ENCODE measurements around the gene TPCN1. TPM values are rescaled to one million over a fixed set of nuclear protein-coding genes. Genes with fewer than 3 reads are reported as not detected.

The TPCN1 gene
- total and polyA plus RNA-seq, 2 experiments from 2014 or later = 14.4 to 16.2 TPM

DNA sequence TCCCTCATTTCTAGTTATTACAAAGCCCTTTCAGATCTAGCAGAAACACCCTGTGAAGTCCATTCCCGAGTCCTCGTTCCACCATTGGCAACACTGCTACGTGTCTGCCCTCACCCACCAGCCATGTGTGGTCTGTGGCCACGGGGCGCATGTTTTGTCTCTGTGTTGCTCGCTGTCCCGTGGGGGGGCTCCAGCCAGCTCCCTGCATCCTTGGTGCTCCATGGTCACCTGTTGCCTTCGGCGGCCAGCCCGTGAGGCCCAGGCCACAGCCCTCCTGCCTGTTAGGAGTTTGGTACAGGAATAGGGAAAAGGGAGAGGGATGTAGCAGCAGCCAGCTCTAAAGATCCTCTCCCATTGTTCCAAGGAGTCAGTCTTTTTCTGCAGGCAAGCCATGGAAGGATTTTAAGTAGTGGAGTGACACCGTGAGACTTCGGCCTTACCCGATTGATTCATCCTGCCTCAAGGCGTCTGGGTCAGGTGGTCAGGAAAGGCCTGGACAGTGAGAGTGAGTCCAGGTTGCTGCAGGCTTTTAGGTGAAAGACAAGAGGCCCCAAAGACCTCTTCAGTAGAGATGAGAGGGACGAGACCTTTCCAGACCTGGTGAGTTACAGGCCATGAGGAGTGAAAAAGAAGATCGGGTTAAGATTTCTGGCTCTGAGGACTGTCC lies 30.3 kb downstream of the TPCN1 start:
- Histone ChIP-seq H3K79me2 (replicated peaks; ENCODE audit: insufficient read depth) (no peaks in the 10 kb centered on the region), H4K20me1 (replicated peaks; ENCODE audit: insufficient read depth) (no peaks in the 10 kb centered on the region), H3K36me3 (ENCODE audit: insufficient read depth) (no peaks in the 10 kb centered on the region), H3K27ac (ENCODE audit: low read depth) (no peak overlapping the region), H2AFZ (no peak overlapping the region), H3K27me3 (ENCODE audit: insufficient read depth) (no peaks in the 10 kb centered on the region), H3F3A (replicated peaks; ENCODE audit: low read depth) (no peaks in the 10 kb centered on the region), H3K9me2 (ENCODE audit: insufficient read depth) (no peaks in the 10 kb centered on the region), H3K4me2 (no peak overlapping the region), H3K4me1 (ENCODE audit: insufficient read depth) (peaks cover 5% of the 10 kb centered on the region), H3K4me3 (no peak overlapping the region)
- Mint-ChIP-seq H3K27me3 (ENCODE audit: insufficient read depth, low read depth, poor library complexity) (peaks cover 8% of the 10 kb centered on the region), H3K27ac (peak overlapping the region; percentile 54; the same call in 1 of the 2 replicates), H3K4me3 (no peak overlapping the region), H3K9me3 (no peaks in the 10 kb centered on the region), H3K36me3 (ENCODE audit: low read depth) (peaks cover 7% of the 10 kb centered on the region), H3K4me1 (peaks cover 23% of the 10 kb centered on the region)
- ATAC-seq = no peak
- TF ChIP-seq STAT1 (IDR thresholded peaks at IDR 0.05; ENCODE audit: unreplicated experiment) = no peak
- no peak for TF ChIP-seq NANOG (IDR thresholded peaks at IDR 0.05; ENCODE audit: borderline replicate concordance)
- no peak for TF ChIP-seq EZH2phosphoT487 (IDR thresholded peaks at IDR 0.05; ENCODE audit: unreplicated experiment)
- no peak for TF ChIP-seq CREB1 (CRISPR knock-in tag; IDR thresholded peaks at IDR 0.05; ENCODE audit: low read depth)
- TF ChIP-seq JUNB (IDR thresholded peaks at IDR 0.05; ENCODE audit: unreplicated experiment) = no peak
- TF ChIP-seq EZH2 (IDR thresholded peaks at IDR 0.05; ENCODE audit: low read depth, unreplicated experiment) = no peak
- TF ChIP-seq, protein P1, sequence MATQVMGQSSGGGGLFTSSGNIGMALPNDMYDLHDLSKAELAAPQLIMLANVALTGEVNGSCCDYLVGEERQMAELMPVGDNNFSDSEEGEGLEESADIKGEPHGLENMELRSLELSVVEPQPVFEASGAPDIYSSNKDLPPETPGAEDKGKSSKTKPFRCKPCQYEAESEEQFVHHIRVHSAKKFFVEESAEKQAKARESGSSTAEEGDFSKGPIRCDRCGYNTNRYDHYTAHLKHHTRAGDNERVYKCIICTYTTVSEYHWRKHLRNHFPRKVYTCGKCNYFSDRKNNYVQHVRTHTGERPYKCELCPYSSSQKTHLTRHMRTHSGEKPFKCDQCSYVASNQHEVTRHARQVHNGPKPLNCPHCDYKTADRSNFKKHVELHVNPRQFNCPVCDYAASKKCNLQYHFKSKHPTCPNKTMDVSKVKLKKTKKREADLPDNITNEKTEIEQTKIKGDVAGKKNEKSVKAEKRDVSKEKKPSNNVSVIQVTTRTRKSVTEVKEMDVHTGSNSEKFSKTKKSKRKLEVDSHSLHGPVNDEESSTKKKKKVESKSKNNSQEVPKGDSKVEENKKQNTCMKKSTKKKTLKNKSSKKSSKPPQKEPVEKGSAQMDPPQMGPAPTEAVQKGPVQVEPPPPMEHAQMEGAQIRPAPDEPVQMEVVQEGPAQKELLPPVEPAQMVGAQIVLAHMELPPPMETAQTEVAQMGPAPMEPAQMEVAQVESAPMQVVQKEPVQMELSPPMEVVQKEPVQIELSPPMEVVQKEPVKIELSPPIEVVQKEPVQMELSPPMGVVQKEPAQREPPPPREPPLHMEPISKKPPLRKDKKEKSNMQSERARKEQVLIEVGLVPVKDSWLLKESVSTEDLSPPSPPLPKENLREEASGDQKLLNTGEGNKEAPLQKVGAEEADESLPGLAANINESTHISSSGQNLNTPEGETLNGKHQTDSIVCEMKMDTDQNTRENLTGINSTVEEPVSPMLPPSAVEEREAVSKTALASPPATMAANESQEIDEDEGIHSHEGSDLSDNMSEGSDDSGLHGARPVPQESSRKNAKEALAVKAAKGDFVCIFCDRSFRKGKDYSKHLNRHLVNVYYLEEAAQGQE (IDR thresholded peaks at IDR 0.05; ENCODE audit: unreplicated experiment) = no peak
- DNase-seq (ENCODE audit: low spot score) = no peak

DNA sequence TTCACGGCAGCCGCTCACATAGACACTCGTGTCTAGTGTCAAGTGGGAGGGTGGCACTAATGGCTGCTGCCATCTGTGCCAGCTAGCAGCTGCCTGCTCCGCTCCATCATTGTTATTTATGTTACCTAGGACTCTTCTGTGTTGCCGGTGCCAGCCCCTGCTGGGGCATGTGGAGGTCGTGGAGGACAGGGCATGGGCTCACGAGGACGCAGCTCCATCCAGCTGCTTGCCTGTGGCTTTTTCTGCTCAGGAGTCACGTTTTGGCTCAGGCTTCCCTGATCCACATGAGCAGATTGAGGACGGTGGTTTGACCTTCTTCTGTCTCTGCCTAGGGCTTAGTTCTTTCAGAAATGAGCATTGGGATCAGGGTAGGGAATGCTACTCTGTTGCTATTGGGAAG lies 31.2 kb downstream of the TPCN1 start:
- ATAC-seq = no peak
- H3K9me3 Mint-ChIP-seq = no peaks in the 10 kb centered on the region
- Histone ChIP-seq H3K79me2 (replicated peaks; ENCODE audit: insufficient read depth) (no peaks in the 10 kb centered on the region), H3K27me3 (ENCODE audit: insufficient read depth) (no peaks in the 10 kb centered on the region), H4K20me1 (replicated peaks; ENCODE audit: insufficient read depth) (no peaks in the 10 kb centered on the region), H3K27ac (ENCODE audit: low read depth) (no peak overlapping the region), H3K9me2 (ENCODE audit: insufficient read depth) (no peaks in the 10 kb centered on the region), H2AFZ (no peak overlapping the region), H3F3A (replicated peaks; ENCODE audit: low read depth) (no peaks in the 10 kb centered on the region), H3K4me2 (no peak overlapping the region), H3K4me3 (no peak overlapping the region), H3K4me1 (ENCODE audit: insufficient read depth) (no peaks in the 10 kb centered on the region), H3K36me3 (ENCODE audit: insufficient read depth) (no peaks in the 10 kb centered on the region)
- peaks cover 13% of the 10 kb centered on the region for H3K4me1 Mint-ChIP-seq
- no peak for DNase-seq (ENCODE audit: low spot score)
- no peak overlapping the region for H3K27ac Mint-ChIP-seq
- H3K4me3 Mint-ChIP-seq = no peak overlapping the region
- peaks cover 4% of the 10 kb centered on the region for H3K27me3 Mint-ChIP-seq (ENCODE audit: insufficient read depth, low read depth, poor library complexity)
- H3K36me3 Mint-ChIP-seq (ENCODE audit: low read depth) = peaks cover 9% of the 10 kb centered on the region; the same call in 2 of the 3 replicates
- TF ChIP-seq, protein P1 (IDR thresholded peaks at IDR 0.05; ENCODE audit: unreplicated experiment) = no peak
- no peak for TF ChIP-seq POLR2AphosphoS5 (IDR thresholded peaks at IDR 0.05; ENCODE audit: low read depth)
